K562 (cell line): Measurements from ENCODE around the gene DHRS12. TPM values are rescaled to one million over a fixed set of nuclear protein-coding genes. Genes with fewer than 3 reads are reported as not detected.

Experiments used
- ATAC-seq: fragments of 200-7000 bp; cut with Tn5 transposase; 3 replicates; pipeline ENCODE4 v1.9.1; 2020; ENCODE audit warnings: moderate library complexity
- BruUV-seq: library from RNA; stranded (reverse); fragments of 400-500 nt; replicated peaks from 2 replicates; lab custom pipeline; 2021; lab: Mats Ljungman, UMichigan
- CTCF ChIA-PET: fragments of 300-600 bp; formaldehyde crosslinking; extraction: SDS; loops from one replicate; lab custom pipeline; 2021; ENCODE audit warnings: low intra/inter-chr PET ratio; lab: Yijun Ruan, JAX
- POLR2A ChIA-PET: fragments of 300-600, 350-650 bp; sonication (Branson Sonifier 250); formaldehyde crosslinking; extraction: SDS; loops from one replicate; lab custom pipeline; 2021; ENCODE audit warnings: antibody characterized with exemption, inconsistent platforms; lab: Yijun Ruan, JAX
- DNase-seq, 4 experiments: peaks; one replicate each; pipeline versions ENCODE4 v3.0.0 to v3.0.0-alpha.2; 2011 to 2018; ENCODE audit warnings: low spot score in 3 of 4, mixed read lengths in 3 of 4; ENCODE audit errors: extremely low read depth in 1 of 4
- FAIRE-seq: peaks from 2 replicates; lab custom pipeline; 2011; peaks lifted over from hg19 to GRCh38; lab: Jason Lieb, UNC
- H2AFZ ChIP-seq: 2 replicates; pipeline ENCODE4 v1.6.0; 2011; ENCODE audit warnings: low read depth, low read length, control low read depth, inconsistent platforms
- H3K27ac ChIP-seq: fragments of 200-600 bp; 3 replicates; pipeline ENCODE4 v1.8.0; 2011; ENCODE audit warnings: low read depth, mild to moderate bottlenecking, control low read depth, inconsistent platforms, low read length, moderate library complexity, mixed read lengths; ENCODE audit errors: extremely low read depth
- H3K27me3 ChIP-seq, 2 experiments: fragments of 300-600 bp in 1 of 2; 2 replicates in 1 of 2; 3 replicates in 1 of 2; pipeline versions ENCODE4 v1.6.0 to v1.8.0; 2011; ENCODE audit warnings: inconsistent platforms in 2 of 2, low read length in 2 of 2, mild to moderate bottlenecking in 1 of 2, mixed read lengths in 1 of 2, moderate library complexity in 1 of 2; ENCODE audit not compliant: control insufficient read depth in 2 of 2, insufficient read depth in 2 of 2
- H3K36me3 ChIP-seq: fragments of 300-600 bp; 3 replicates; pipeline ENCODE4 v1.8.0; 2011; ENCODE audit warnings: mild to moderate bottlenecking, low read length, inconsistent platforms; ENCODE audit not compliant: control insufficient read depth, insufficient read depth
- H3K4me1 ChIP-seq, 2 experiments: fragments of 200-600 bp in 1 of 2; replicated peaks in 1 of 2; 2 replicates in 1 of 2; 3 replicates in 1 of 2; pipeline versions ENCODE4 v1.5.1 to v1.8.0; 2011; ENCODE audit warnings: inconsistent platforms in 2 of 2, low read length in 2 of 2, mild to moderate bottlenecking in 1 of 2, mixed read lengths in 1 of 2, moderate library complexity in 1 of 2; ENCODE audit not compliant: control insufficient read depth in 2 of 2, insufficient read depth in 2 of 2
- H3K4me2 ChIP-seq: 2 replicates; pipeline ENCODE4 v1.6.1; 2011; ENCODE audit warnings: low read length, control low read depth, inconsistent platforms, mixed read lengths; ENCODE audit not compliant: insufficient read depth
- H3K4me3 ChIP-seq: fragments of 200-600 bp; sonication (generic), shearing (Covaris generic); 2 replicates; pipeline ENCODE4 v1.5.1; 2016; ENCODE audit warnings: control low read depth, inconsistent platforms
- H3K79me2 ChIP-seq: fragments of 200-600 bp; 3 replicates; pipeline ENCODE4 v1.8.0; 2011; ENCODE audit warnings: low read length, inconsistent platforms; ENCODE audit not compliant: control insufficient read depth, insufficient read depth
- H3K9ac ChIP-seq, 2 experiments: 2 replicates each; pipeline versions ENCODE4 v1.6.0 to v1.6.1; 2011; ENCODE audit warnings: low read depth in 2 of 2, low read length in 2 of 2, control low read depth in 1 of 2, inconsistent platforms in 1 of 2, mild to moderate bottlenecking in 1 of 2, mixed read lengths in 1 of 2; ENCODE audit not compliant: insufficient read depth in 1 of 2
- H3K9me1 ChIP-seq: one replicate; pipeline ENCODE4 v1.6.0; 2011; ENCODE audit warnings: inconsistent platforms, mild to moderate bottlenecking, low read length, moderate library complexity; ENCODE audit not compliant: control insufficient read depth, insufficient read depth
- H3K9me3 ChIP-seq: replicated peaks from 2 replicates; pipeline ENCODE4 v1.5.1; 2011; ENCODE audit warnings: low read depth, low read length, inconsistent platforms; ENCODE audit not compliant: control insufficient read depth, insufficient read depth
- H4K20me1 ChIP-seq: replicated peaks from 2 replicates; pipeline ENCODE4 v1.6.1; 2011; ENCODE audit warnings: low read length, inconsistent platforms, mixed read lengths; ENCODE audit not compliant: control insufficient read depth, insufficient read depth
- CTCF ChIP-seq, 3 experiments: IDR thresholded peaks in 2 of 3; conservative IDR thresholded peaks in 1 of 3; 2 replicates each; pipeline ENCODE4 v1.5.1; 2011 to 2012; ENCODE audit warnings: low read length in 3 of 3, mild to moderate bottlenecking in 3 of 3, control low read depth in 2 of 3, improper control_type of control experiment in 1 of 3, inconsistent platforms in 1 of 3, low read depth in 1 of 3, mixed read lengths in 1 of 3, moderate library complexity in 1 of 3; ENCODE audit not compliant: insufficient read depth in 2 of 3
- HNRNPL ChIP-seq: fragments of 200-400 bp; formaldehyde crosslinking; IDR thresholded peaks from 2 replicates; pipeline ENCODE4 v1.6.1; 2017; ENCODE audit warnings: low read depth, mild to moderate bottlenecking, low read length
- WGBS: fragments of 100-300 bp; shearing (Covaris generic); methylation state at CpG from one replicate; pipeline ENCODE4 v1.1.6; 2016; ENCODE audit warnings: low coverage, mixed read lengths; ENCODE audit not compliant: insufficient coverage; ENCODE audit errors: missing lambda C conversion rate; 5-methylcytosine and 5-hydroxymethylcytosine counted together
- in situ Hi-C: fragments of 300-500 bp; cut with MboI; formaldehyde crosslinking; loops from 4 replicates; pipeline ENCODE4 v1.15.0; 2018; ENCODE audit warnings: inconsistent platforms, mixed read lengths
- intact Hi-C: fragments of 100-400 bp; cut with micrococcal nuclease; formaldehyde crosslinking; loops from 2 replicates; pipeline ENCODE4 v1.14.2; 2022
- polyA plus RNA-seq, 8 experiments: library from polyadenylated mRNA; depleted of rRNA in 4 of 8; stranded (reverse) in 5 of 8; unstranded in 3 of 8; fragments of >200 nt; fragmentation: Nextera tagmentation in 2 of 8; fragmentation: Illumina TruSeq in 1 of 8; extraction: Ambion mirVana in 2 of 8; extraction: Trizol in 1 of 8; gene quantifications; 2 replicates each; pipeline versions ENCODE4 v1.2.1 to v1.2.3, GENCODE V29; 2011 to 2014; ENCODE audit warnings: inconsistent platforms in 1 of 8, missing spikeins in 1 of 8
- total RNA-seq, 7 experiments: library from RNA; depleted of rRNA in 6 of 7; stranded (reverse); fragments of >200 nt in 6 of 7; fragmentation: Illumina TruSeq in 2 of 7; extraction: Trizol in 2 of 7; gene quantifications; 2 replicates each; pipeline versions ENCODE4 v1.2.1 to v1.2.3, GENCODE V29; 2011 to 2021; ENCODE audit warnings: low replicate concordance in 1 of 7

DHRS12 gene
- total and polyA plus RNA-seq, 9 of the 15 experiments (the other 6 are each of a cell fraction or from before 2014, with no cell fraction given), result 0.62 to 2.7 (median 0.98) TPM

- Histone ChIP-seq H3K9me3 (no peaks in the 10 kb centered on the region), H3K36me3 (no peaks in the 10 kb centered on the region), H3K79me2 (no peaks in the 10 kb centered on the region), H3K27me3 (no peaks in the 10 kb centered on the region), H3K4me1 (peaks cover 0 to 3% of the 10 kb centered on the region in 2 experiments; a peak in 2 of 5 replicates), H3K9me1 (no peaks in the 10 kb centered on the region), H3K4me2 (no peak overlapping the region), H2AFZ (no peak overlapping the region), H3K9ac (peak overlapping the region in 1 of 2 experiments; percentile 52; a peak in 1 of 4 replicates), H4K20me1 (no peaks in the 10 kb centered on the region), H3K4me3 (no peak overlapping the region), H3K27ac (no peak overlapping the region)
- ChIA-PET POLR2A (interaction anchor here (2.0 kb wide), 1 partner anchor 9 kb away, joined by 4 read pairs; no protein-coding TSS in a partner anchor), CTCF (no interaction called here)
- in situ Hi-C loops, result no loop called here
- 64% methylated on average over 10 of the region's 15 CpGs for WGBS
- intact Hi-C loops, result no loop called here
- ATAC-seq (peak; percentile 67), FAIRE-seq (no peak), DNase-seq (no peak)
- BruUV-seq, result no TSS peak
- TF ChIP-seq CTCF (IDR thresholded peaks at IDR 0.05 in 2 of 3, conservative IDR thresholded peaks at IDR 0.05 in 1 of 3; ENCODE audit: insufficient read depth in 2 of 3, low read depth in 1 of 3, low read length in 3 of 3), result peak in 2 of 3 experiments; percentile 21 to 35; a peak in 3 of 6 replicates
- TF ChIP-seq HNRNPL, result no peak
These were observed 35.5 kb downstream of the DHRS12 start for GRCh38 chr13:51768378-51768921.
